Measurements from ENCODE around the gene REG3G.

Gene REG3G

GRCh38 chr2:79025421-79025820 lies at the start of gene REG3G:
REG3G (plus strand) TSS chr2:79025702; CDS start chr2:79026094, 392 bp downstream.
- no peak for DNase-seq

GRCh38 chr2:78977661-78978145 lies 47.8 kb upstream of the REG3G start:
- no peak for DNase-seq

- DNase-seq = no peak
Observed at GRCh38 chr2:78978340-78978739, 47.2 kb upstream of the REG3G start.

GRCh38 chr2:78979380-78980151 lies 45.9 kb upstream of the REG3G start:
- no peak for DNase-seq

GRCh38 chr2:78980152-78980465 lies 45.4 kb upstream of the REG3G start:
- DNase-seq = no peak

- no peak for DNase-seq
Observed at GRCh38 chr2:78980871-78981270, 44.6 kb upstream of the REG3G start.

GRCh38 chr2:78982638-78983330 lies 42.7 kb upstream of the REG3G start:
- DNase-seq = no peak

- DNase-seq = no peak
Observed at GRCh38 chr2:78984386-78984785, 41.1 kb upstream of the REG3G start.

GRCh38 chr2:78985558-78985957 lies 39.9 kb upstream of the REG3G start:
- DNase-seq = no peak

- no peak for DNase-seq
Observed at GRCh38 chr2:78989051-78989450, 36.5 kb upstream of the REG3G start.

GRCh38 chr2:78992451-78992806 lies 33.1 kb upstream of the REG3G start:
- no peak for DNase-seq

- no peak for DNase-seq
Observed at GRCh38 chr2:78992807-78993517, 32.5 kb upstream of the REG3G start.

- no peak for DNase-seq
Observed at GRCh38 chr2:78993518-78994148, 31.9 kb upstream of the REG3G start.

GRCh38 chr2:78994789-78995188 lies 30.7 kb upstream of the REG3G start:
- no peak for DNase-seq

- DNase-seq = no peak
Observed at GRCh38 chr2:78999406-78999805, 26.1 kb upstream of the REG3G start.

- no peak for DNase-seq
Observed at GRCh38 chr2:79000008-79000576, 25.4 kb upstream of the REG3G start.

- no peak for DNase-seq
Observed at GRCh38 chr2:79001285-79001684, 24.2 kb upstream of the REG3G start.

GRCh38 chr2:79004680-79005079 lies 20.8 kb upstream of the REG3G start:
- no peak for DNase-seq

GRCh38 chr2:79005216-79005615 lies 20.3 kb upstream of the REG3G start:
- no peak for DNase-seq

GRCh38 chr2:79009388-79009787 lies 16.1 kb upstream of the REG3G start:
- DNase-seq = no peak

- DNase-seq = no peak
Observed at GRCh38 chr2:79011496-79011895, 14.0 kb upstream of the REG3G start.

- no peak for DNase-seq
Observed at GRCh38 chr2:79013629-79014028, 11.9 kb upstream of the REG3G start.

GRCh38 chr2:79016342-79016741 lies 9.2 kb upstream of the REG3G start:
- DNase-seq = no peak
